SK-MEL-5 (cell line): Measurements from ENCODE around the gene CHIT1. TPM values are rescaled to one million over a fixed set of nuclear protein-coding genes. Genes with fewer than 3 reads are reported as not detected.

Experiments
- DNase-seq: peaks from one replicate; pipeline ENCODE4 v3.0.0-alpha.2; 2016; ENCODE audit warnings: low read depth, low spot score
- in situ Hi-C: cut with HindIII; loops from 2 replicates; pipeline ENCODE4 v1.10.0; 2016; ENCODE audit warnings: low sequenced_read_pairs, high pct_unique_total_duplicates, low pct_unique_long_range_greater_than_20kb
- total RNA-seq: library from RNA; depleted of rRNA; stranded (reverse); fragments of >200 nt; shearing (Covaris generic); gene quantifications from 2 replicates; pipeline ENCODE4 v1.2.3, GENCODE V29; 2014

CHIT1 gene
- total RNA-seq, 1 experiment from 2014 or later: not detected

- no peak for DNase-seq
- in situ Hi-C loops: no loop called here
These were observed 1.9 kb downstream of the CHIT1 start for GRCh38 chr1:203227371-203228083.

GRCh38 chr1:203225071-203225470 lies 4.4 kb downstream of the CHIT1 start:
- no peak for DNase-seq
- in situ Hi-C loops: no loop called here

GRCh38 chr1:203223012-203223775 lies 6.3 kb downstream of the CHIT1 start:
- in situ Hi-C loops: no loop called here
- DNase-seq: no peak

GRCh38 chr1:203219934-203220333 lies 9.5 kb downstream of the CHIT1 start:
- no peak for DNase-seq
- in situ Hi-C loops: no loop called here

GRCh38 chr1:203219171-203219570 lies 10.3 kb downstream of the CHIT1 start:
- in situ Hi-C loops: no loop called here
- DNase-seq: no peak

GRCh38 chr1:203217668-203218067 lies 11.8 kb downstream of the CHIT1 start:
- in situ Hi-C loops: no loop called here

GRCh38 chr1:203217139-203217655 lies 12.3 kb downstream of the CHIT1 start:
- no peak for DNase-seq
- in situ Hi-C loops: no loop called here

More at GRCh38 chr1:203217668-203218067, 11.8 kb downstream of the CHIT1 start:
- no peak for DNase-seq

GRCh38 chr1:203216274-203217138 lies 13.0 kb downstream of the CHIT1 start:
- in situ Hi-C loops: no loop called here
- peak; percentile 76 for DNase-seq

- DNase-seq: no peak
- in situ Hi-C loops: no loop called here
These were observed 13.9 kb downstream of the CHIT1 start for GRCh38 chr1:203215573-203215972.

GRCh38 chr1:203214871-203215270 lies 14.6 kb downstream of the CHIT1 start:
- in situ Hi-C loops: no loop called here

GRCh38 chr1:203213126-203213525 lies 16.3 kb downstream of the CHIT1 start:
- in situ Hi-C loops: no loop called here
- no peak for DNase-seq

More at GRCh38 chr1:203214871-203215270, 14.6 kb downstream of the CHIT1 start:
- no peak for DNase-seq

- in situ Hi-C loops: no loop called here
- no peak for DNase-seq
These were observed 17.7 kb downstream of the CHIT1 start for GRCh38 chr1:203211812-203212211.

- in situ Hi-C loops: no loop called here
- no peak for DNase-seq
These were observed 18.5 kb downstream of the CHIT1 start for GRCh38 chr1:203210988-203211387.

- in situ Hi-C loops: no loop called here
- no peak for DNase-seq
These were observed 19.1 kb downstream of the CHIT1 start for GRCh38 chr1:203210350-203210749.

GRCh38 chr1:203208181-203208580 lies 21.3 kb downstream of the CHIT1 start:
- in situ Hi-C loops: no loop called here
- DNase-seq: no peak

- in situ Hi-C loops: no loop called here
These were observed 21.7 kb downstream of the CHIT1 start for GRCh38 chr1:203207751-203208150.

GRCh38 chr1:203206129-203206687 lies 23.3 kb downstream of the CHIT1 start:
- in situ Hi-C loops: no loop called here
- no peak for DNase-seq

More at GRCh38 chr1:203207751-203208150, 21.7 kb downstream of the CHIT1 start:
- no peak for DNase-seq

GRCh38 chr1:203204756-203205155 lies 24.7 kb downstream of the CHIT1 start:
- in situ Hi-C loops: no loop called here

More at GRCh38 chr1:203204756-203205155, 24.7 kb downstream of the CHIT1 start:
- DNase-seq: no peak
